GM21528 (cell line): Measurements from ENCODE around the gene GRB10.
"Not testable (repeated sequence)": the region's sequence is repeated elsewhere in the genome, so short reads cannot be mapped to it uniquely, and the experiment has no call there.

Source experiments
- ATAC-seq: cut with Tn5 transposase; IDR thresholded peaks from one replicate; pipeline ENCODE4 v1.9.1; 2021; ENCODE audit warnings: mild to moderate bottlenecking, moderate library complexity; ENCODE audit not compliant: unreplicated experiment, low FRiP score

Gene GRB10

GRCh38 chr7:50780436-50780835, 2.3 kb downstream of the GRB10 start:
- ATAC-seq, result no peak

DNA sequence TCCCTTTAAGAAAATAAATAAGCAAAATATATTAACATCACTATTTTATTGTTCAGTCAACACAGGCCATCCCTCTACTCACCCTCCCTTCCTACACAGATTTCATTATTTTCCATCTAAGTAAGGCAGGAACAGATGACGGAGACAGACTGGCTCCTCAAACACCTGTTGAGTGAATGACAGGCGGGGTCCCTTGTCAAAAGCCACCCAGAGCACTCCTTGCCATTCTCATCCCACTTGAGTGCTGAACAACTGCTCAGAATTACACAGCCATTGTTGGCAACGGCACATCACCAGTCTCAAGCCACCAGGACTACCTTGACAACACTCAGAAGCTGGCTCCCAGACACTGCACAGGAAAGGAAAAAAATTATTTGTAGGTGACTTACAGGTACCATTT, 3.3 kb downstream of the GRB10 start:
- no peak for ATAC-seq

- ATAC-seq, result no peak
Observed at GRCh38 chr7:50778189-50778588, 4.5 kb downstream of the GRB10 start.

DNA sequence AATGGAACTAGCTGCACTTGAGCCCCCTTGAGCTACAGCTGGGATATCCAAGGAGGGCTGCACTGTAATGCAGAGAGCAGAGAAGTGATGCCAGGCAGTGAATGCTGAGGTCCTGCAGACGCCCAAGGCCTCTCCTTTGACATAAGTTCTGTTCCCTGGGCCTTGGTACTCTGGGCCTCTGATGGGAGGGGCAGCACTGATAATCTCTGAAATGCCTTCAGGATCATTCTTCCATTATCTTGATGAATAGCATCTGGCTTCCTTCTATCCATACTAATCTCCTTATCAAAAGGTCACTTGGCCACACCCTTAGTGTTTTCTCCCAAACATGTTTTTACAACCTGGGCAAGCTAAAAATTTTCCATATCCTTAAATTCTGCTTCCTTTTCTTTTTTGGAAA, 6.9 kb downstream of the GRB10 start:
- ATAC-seq, result no peak

GRCh38 chr7:50775231-50775630, 7.5 kb downstream of the GRB10 start:
- ATAC-seq, result no peak

DNA sequence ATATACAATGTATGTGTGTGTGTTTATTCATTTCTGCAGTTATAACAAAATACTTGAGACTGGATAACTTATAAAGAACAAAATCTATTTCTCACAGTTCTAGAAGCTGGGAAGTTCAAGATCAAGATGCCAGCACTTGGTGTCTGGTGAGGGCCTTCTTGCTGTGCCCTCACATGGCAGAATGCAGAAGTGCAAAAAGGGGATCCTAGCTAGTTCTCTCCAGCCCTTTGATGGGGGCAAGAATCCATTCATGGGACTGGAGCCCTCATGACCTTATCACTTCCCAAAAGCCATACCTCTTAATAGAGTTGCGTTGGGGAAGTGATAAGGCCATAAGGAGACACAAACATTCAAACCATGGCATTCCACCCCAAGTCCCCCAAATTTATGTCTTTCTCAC, 8.4 kb downstream of the GRB10 start:
- no peak for ATAC-seq

DNA sequence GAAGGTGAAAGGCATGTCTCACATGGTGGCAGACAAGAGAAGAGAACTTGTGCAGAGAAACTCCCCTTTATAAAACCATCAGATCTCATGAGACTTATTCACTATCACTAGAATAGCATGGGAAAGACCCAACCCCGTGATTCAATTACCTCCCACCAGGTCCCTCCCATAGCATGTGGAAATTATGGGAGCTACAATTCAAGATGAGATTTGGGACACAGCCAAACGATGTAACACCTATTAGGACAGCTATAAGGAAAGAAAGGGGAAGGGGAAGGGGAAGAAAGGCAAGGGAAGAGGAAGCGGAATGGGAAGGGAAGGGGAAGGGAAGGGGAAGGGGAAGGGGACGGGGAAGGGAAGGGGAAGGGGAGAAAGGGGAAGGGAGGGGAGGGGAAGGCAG, 9.6 kb downstream of the GRB10 start:
- ATAC-seq, result not testable (repeated sequence)

DNA sequence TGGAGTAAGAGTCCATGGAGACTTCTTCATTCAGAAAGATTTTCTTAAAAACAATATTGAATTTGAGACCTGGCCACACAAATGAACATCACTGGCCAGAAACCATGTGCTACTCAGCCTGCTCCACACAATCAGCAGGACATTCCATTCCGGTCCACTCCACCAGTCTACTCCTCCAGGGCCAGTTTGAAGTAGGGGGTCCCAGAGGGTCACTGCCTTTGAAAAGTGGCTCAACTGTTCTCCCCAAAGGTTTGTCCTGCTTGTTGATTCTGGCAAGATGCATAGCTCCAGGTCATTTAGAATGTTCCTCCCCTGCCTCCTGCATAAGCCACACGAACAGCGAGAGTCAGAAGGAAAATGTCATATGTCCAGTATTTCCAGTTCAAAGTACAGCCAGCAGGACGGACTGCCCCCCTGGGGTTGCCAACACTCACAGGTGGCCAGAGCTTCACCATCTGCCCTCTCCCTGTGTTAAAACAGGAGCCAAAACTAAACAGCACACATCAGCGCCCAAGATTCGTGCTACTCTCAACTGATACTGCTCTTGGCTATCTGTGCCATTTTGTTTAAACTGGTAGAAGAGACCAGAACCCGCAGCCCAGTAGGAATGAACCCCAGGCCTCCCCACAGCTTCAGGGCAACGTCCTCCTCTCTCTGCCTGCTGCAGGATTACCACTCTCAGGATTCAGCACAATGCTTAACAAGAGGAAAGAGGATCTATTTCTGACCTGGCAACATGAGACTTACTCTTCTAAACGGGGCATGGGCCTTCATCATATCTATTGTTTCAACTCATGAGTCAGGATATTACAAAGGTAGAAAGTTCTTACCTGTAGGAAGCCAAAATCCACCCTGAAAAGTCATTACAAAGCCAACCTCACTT, 11.3 kb downstream of the GRB10 start:
- no peak for ATAC-seq

GRCh38 chr7:50768485-50769474, 13.9 kb downstream of the GRB10 start:
- no peak for ATAC-seq

- no peak for ATAC-seq
Observed at GRCh38 chr7:50766849-50767207, 15.9 kb downstream of the GRB10 start.

DNA sequence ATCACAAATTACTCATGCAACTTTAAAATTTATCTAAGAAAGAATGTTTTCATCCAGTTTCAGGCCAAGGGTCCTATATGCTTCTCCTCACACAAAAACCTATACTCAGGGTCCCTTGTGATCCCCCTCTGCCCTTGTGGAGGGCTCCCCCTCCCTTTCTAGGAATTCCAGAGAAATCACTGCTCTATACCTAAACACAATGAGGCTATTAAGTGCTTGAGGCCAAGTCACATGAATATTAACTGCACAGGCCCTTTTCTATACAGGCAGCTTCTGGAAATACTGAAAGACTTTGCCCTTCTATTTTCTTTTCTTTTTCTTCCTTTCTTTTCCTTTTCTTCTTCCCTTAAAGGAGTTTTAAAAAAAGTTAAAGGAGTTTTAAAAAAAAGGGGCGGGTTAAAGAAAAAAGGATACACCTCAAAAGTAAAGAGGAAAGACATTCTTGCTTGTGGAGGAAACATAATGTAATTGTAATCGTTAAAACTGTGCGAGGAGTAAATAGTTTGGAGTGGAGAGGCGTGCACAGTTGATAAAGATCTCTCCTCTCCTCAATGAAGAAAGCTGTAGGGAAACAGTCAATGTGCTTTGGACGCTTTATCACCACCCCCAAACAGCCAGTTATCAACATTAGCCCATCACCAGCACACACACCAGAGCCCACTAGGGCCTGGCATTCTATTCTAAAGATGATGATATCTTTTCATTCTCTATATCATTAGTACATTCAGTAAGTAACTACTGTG, 16.4 kb downstream of the GRB10 start:
- no peak for ATAC-seq

DNA sequence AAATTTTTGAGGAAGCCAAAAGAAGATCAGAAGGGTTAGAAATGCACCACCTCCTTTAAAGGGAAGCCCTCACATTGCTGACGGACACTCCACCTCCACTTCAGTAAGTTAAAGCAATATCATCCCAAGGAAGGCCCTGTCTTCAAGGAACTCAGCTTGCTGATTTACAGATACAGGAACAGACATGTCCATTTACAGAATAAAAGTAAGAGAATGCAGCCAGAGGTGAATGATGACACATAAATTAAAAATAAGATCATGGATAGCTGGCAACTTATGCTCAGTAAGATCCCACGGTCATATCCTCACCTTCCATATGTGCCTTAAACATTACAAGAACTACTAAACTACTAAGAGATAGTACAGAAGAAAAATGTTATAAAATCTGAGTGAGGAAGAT, 20.4 kb downstream of the GRB10 start:
- no peak for ATAC-seq

- no peak for ATAC-seq
Observed at GRCh38 chr7:50761713-50762112, 21.0 kb downstream of the GRB10 start.

GRCh38 chr7:50757703-50758390, 24.8 kb downstream of the GRB10 start:
- ATAC-seq, result no peak

DNA sequence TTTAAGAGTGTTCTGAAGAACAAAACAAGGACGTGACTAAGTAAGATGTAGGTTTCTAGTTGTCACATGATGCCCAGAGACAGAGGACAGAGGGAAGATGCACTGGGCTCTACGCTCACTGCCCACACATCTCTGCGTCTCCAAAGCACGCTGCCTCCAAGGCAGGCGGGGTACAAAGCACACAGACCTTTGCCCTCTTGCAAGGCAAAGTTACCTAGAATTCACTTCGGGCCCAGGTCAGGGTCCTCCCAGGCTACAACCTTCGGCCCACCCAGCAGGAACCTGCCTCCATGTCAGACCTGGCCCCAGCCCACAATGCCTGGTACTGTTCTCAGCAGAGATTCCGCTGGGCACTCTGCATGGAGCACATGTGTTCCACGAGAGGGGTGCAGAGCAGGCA, 26.5 kb downstream of the GRB10 start:
- no peak for ATAC-seq

GRCh38 chr7:50754684-50755083, 28.0 kb downstream of the GRB10 start:
- no peak for ATAC-seq

- no peak for ATAC-seq
Observed at GRCh38 chr7:50754241-50754640, 28.5 kb downstream of the GRB10 start.

- no peak for ATAC-seq
Observed at GRCh38 chr7:50752422-50752821, 30.3 kb downstream of the GRB10 start.

- no peak for ATAC-seq
Observed at GRCh38 chr7:50751146-50751545, 31.6 kb downstream of the GRB10 start.

- no peak for ATAC-seq
Observed at GRCh38 chr7:50749896-50750295, 32.8 kb downstream of the GRB10 start.
